ENCODE data around the gene FILIP1. TPM values are rescaled to one million over a fixed set of nuclear protein-coding genes. Genes with fewer than 3 reads are reported as not detected.

Gene FILIP1
- total and polyA plus RNA-seq, 2 of the 4 experiments (the other 2 are of a cell fraction) = under 0.01 to 0.03 TPM

GRCh38 chr6:75300531-75300855 lies 193.1 kb downstream of the FILIP1 start:
- H3K9me1 ChIP-seq (ENCODE audit: insufficient read depth, low read length) = no peaks in the 10 kb centered on the region
- in situ Hi-C loops (cut with MboI; ENCODE audit: low sequenced_read_pairs) = no loop called here

More at GRCh38 chr6:75300531-75300855, 193.1 kb downstream of the FILIP1 start:
- Histone ChIP-seq H2BK15ac (ENCODE audit: low read depth, low read length) (no peak overlapping the region), H3K18ac (ENCODE audit: low read depth, low read length) (no peak overlapping the region), H4K20me1 (ENCODE audit: insufficient read depth, low read length) (no peaks in the 10 kb centered on the region), H2AK5ac (ENCODE audit: low read depth, low read length) (no peak overlapping the region), H3K14ac (replicated peaks; ENCODE audit: low read depth, low read length) (no peak overlapping the region), H4K91ac (ENCODE audit: insufficient read depth, low read depth, low read length) (no peak overlapping the region), H3K23ac (ENCODE audit: low read depth, low read length) (no peak overlapping the region), H3K27me3 (ENCODE audit: control insufficient read depth, insufficient read depth, low read length) (no peaks in the 10 kb centered on the region), H4K8ac (ENCODE audit: low read depth in 2 of 2, low read length in 2 of 2) (no peak overlapping the region), H3K9ac (ENCODE audit: low read depth, low read length) (no peak overlapping the region), H2AFZ (replicated peaks; ENCODE audit: low read length, poor library complexity) (no peak overlapping the region), H3K36me3 (ENCODE audit: control insufficient read depth, insufficient read depth, low read length) (no peaks in the 10 kb centered on the region), H3K4me3 (ENCODE audit: insufficient read depth, low read depth, low read length) (no peak overlapping the region), H3K4me2 (ENCODE audit: low read depth, low read length) (no peak overlapping the region), H2BK5ac (ENCODE audit: low read depth, low read length, poor library complexity, severe bottlenecking) (no peak overlapping the region), H4K5ac (ENCODE audit: low read depth, low read length) (no peak overlapping the region), H3K4me1 (ENCODE audit: control insufficient read depth, insufficient read depth, low read length) (peaks cover 2% of the 10 kb centered on the region; the same call in 1 of the 2 replicates), H3K4ac (ENCODE audit: low read depth, low read length) (no peak overlapping the region), H2BK120ac (ENCODE audit: low read depth, low read length) (no peak overlapping the region), H3K79me1 (ENCODE audit: low read depth in 1 of 2, low read length in 2 of 2) (no peaks in the 10 kb centered on the region), H3K27ac (ENCODE audit: insufficient read depth, low read length) (no peak overlapping the region), H3K56ac (ENCODE audit: extremely low read depth, insufficient read depth, low read length) (no peak overlapping the region), H3K9me3 (ENCODE audit: control insufficient read depth, insufficient read depth, low read length) (peaks cover 2% of the 10 kb centered on the region; the same call in 1 of the 2 replicates), H2AK9ac (replicated peaks; ENCODE audit: low read depth, low read length, poor library complexity) (no peak overlapping the region), H2BK20ac (ENCODE audit: low read depth, low read length) (no peak overlapping the region)
- intact Hi-C loops (cut with micrococcal nuclease) (no loop called here), dilution Hi-C loops (cut with HindIII; ENCODE audit: low sequenced_read_pairs, unreplicated experiment) (no loop called here)
- no peak for ATAC-seq (ENCODE audit: low read depth)
- POLR2A ChIA-PET (ENCODE audit: unreplicated experiment) = interaction anchor here (0.6 kb wide), 1 partner anchor 26 kb away, joined by 5 read pairs; no protein-coding TSS in a partner anchor
- no peak for DNase-seq
- no CpG with 5 or more reads among the region's 1 CpG for WGBS, 2 experiments (ENCODE audit: extremely low coverage in 2 of 2, insufficient read length in 1 of 2)
- TF ChIP-seq RCOR1 (IDR thresholded peaks at IDR 0.05; ENCODE audit: insufficient replicate concordance, low read length) = no peak
- TF ChIP-seq, protein P1, sequence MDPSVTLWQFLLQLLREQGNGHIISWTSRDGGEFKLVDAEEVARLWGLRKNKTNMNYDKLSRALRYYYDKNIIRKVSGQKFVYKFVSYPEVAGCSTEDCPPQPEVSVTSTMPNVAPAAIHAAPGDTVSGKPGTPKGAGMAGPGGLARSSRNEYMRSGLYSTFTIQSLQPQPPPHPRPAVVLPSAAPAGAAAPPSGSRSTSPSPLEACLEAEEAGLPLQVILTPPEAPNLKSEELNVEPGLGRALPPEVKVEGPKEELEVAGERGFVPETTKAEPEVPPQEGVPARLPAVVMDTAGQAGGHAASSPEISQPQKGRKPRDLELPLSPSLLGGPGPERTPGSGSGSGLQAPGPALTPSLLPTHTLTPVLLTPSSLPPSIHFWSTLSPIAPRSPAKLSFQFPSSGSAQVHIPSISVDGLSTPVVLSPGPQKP (IDR thresholded peaks at IDR 0.05; ENCODE audit: borderline replicate concordance, low read depth, low read length) = no peak
- no peak for TF ChIP-seq MAFK (IDR thresholded peaks at IDR 0.05; ENCODE audit: low read depth, low read length)
- TF ChIP-seq MAZ (IDR thresholded peaks at IDR 0.05; ENCODE audit: borderline replicate concordance, low read depth, low read length) = no peak
- TF ChIP-seq USF2 (IDR thresholded peaks at IDR 0.05; ENCODE audit: low read depth, low read length) = no peak
- no peak for TF ChIP-seq SMC3 (IDR thresholded peaks at IDR 0.05; ENCODE audit: low read depth, low read length)
- no peak for TF ChIP-seq BHLHE40 (IDR thresholded peaks at IDR 0.05; ENCODE audit: low read depth, low read length)
- TF ChIP-seq, protein P2, sequence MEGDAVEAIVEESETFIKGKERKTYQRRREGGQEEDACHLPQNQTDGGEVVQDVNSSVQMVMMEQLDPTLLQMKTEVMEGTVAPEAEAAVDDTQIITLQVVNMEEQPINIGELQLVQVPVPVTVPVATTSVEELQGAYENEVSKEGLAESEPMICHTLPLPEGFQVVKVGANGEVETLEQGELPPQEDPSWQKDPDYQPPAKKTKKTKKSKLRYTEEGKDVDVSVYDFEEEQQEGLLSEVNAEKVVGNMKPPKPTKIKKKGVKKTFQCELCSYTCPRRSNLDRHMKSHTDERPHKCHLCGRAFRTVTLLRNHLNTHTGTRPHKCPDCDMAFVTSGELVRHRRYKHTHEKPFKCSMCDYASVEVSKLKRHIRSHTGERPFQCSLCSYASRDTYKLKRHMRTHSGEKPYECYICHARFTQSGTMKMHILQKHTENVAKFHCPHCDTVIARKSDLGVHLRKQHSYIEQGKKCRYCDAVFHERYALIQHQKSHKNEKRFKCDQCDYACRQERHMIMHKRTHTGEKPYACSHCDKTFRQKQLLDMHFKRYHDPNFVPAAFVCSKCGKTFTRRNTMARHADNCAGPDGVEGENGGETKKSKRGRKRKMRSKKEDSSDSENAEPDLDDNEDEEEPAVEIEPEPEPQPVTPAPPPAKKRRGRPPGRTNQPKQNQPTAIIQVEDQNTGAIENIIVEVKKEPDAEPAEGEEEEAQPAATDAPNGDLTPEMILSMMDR (conservative IDR thresholded peaks at IDR 0.05; ENCODE audit: low read depth, low read length) = no peak
- TF ChIP-seq RAD21 (IDR thresholded peaks at IDR 0.05; ENCODE audit: low read length) = no peak
- TF ChIP-seq NFE2L2 (IDR thresholded peaks at IDR 0.05; ENCODE audit: low read depth, low read length) = no peak
- TF ChIP-seq MXI1 (IDR thresholded peaks at IDR 0.05; ENCODE audit: borderline replicate concordance, low read depth, low read length) = no peak
- no peak for TF ChIP-seq FOS (IDR thresholded peaks at IDR 0.05; ENCODE audit: low read depth, low read length)
- no peak for TF ChIP-seq RFX5 (IDR thresholded peaks at IDR 0.05; ENCODE audit: low read depth, low read length)
- no peak for TF ChIP-seq CHD1 (IDR thresholded peaks at IDR 0.05; ENCODE audit: low read depth, low read length)
- no TSS peak for BruUV-seq (replicated peaks)
- CTCF ChIA-PET = interaction anchor here (0.9 kb wide), 1 partner anchor 209 kb away, joined by 3 read pairs; no protein-coding TSS in a partner anchor

Data from IMR-90 (cell line).